Stomach (tissue), 9 donors: ENCODE measurements around the gene GALM. TPM values are rescaled to one million over a fixed set of nuclear protein-coding genes. Genes with fewer than 3 reads are reported as not detected.

Experiments
- DNase-seq, 2 donors: peaks; one replicate each; pipeline versions ENCODE4 v3.0.0 to v3.0.0-alpha.2; 2013 to 2019
- H3K27ac ChIP-seq, 5 donors: fragments of 200-600 bp in 4 of 5; sonication (generic) in 4 of 5; one replicate each; pipeline ENCODE4 v1.5.1; 2013 to 2019; ENCODE audit warnings: mild to moderate bottlenecking in 1 of 5, moderate library complexity in 1 of 5
- H3K27me3 ChIP-seq, 3 donors: fragments of 200-600 bp; sonication (generic); one replicate each; pipeline ENCODE4 v1.5.1; 2017 to 2019; ENCODE audit warnings: mixed run types in 1 of 3
- H3K36me3 ChIP-seq, 4 donors: fragments of 200-600 bp; sonication (generic); 1 replicate in 3 of 4; 2 replicates in 1 of 4; pipeline ENCODE4 v1.5.1; 2016 to 2019
- H3K4me1 ChIP-seq, 4 donors: fragments of 200-600 bp; sonication (generic); one replicate each; pipeline ENCODE4 v1.5.1; 2016 to 2019
- H3K4me3 ChIP-seq, 4 donors: fragments of 200-600 bp; sonication (generic) in 3 of 4; one replicate each; pipeline ENCODE4 v1.5.1; 2016 to 2019; ENCODE audit warnings: mild to moderate bottlenecking in 1 of 4
- H3K9me3 ChIP-seq, 4 donors: fragments of 200-600 bp; sonication (generic); one replicate each; pipeline ENCODE4 v1.5.1; 2016 to 2019
- EP300 ChIP-seq: sonication (generic); formaldehyde crosslinking; IDR thresholded peaks from one replicate; pipeline ENCODE4 v1.6.1; 2017; ENCODE audit warnings: antibody characterized with exemption
- POLR2A ChIP-seq, 4 donors: fragments of 450-650 bp; IDR thresholded peaks; one replicate each; pipeline ENCODE4 v1.6.1; 2016; ENCODE audit warnings: antibody characterized with exemption in 4 of 4, control low read depth in 2 of 4, mild to moderate bottlenecking in 1 of 4, moderate library complexity in 1 of 4
- POLR2AphosphoS5 ChIP-seq, 3 donors: sonication (generic); formaldehyde crosslinking; IDR thresholded peaks; one replicate each; pipeline ENCODE4 v1.6.1; 2016; ENCODE audit warnings: antibody characterized with exemption in 3 of 3
- WGBS, 5 donors: extraction: QIAGEN DNeasy Blood & Tissue Kit in 3 of 5; methylation state at CpG; one replicate each; pipeline versions ENCODE4 v1.1.5 to v1.1.7; 2013 to 2018; 5-methylcytosine and 5-hydroxymethylcytosine counted together
- intact Hi-C: fragments of 100-400 bp; cut with DNase I; formaldehyde crosslinking; loops from one replicate; pipeline ENCODE4 v1.15.1; 2023; ENCODE audit warnings: low total_unique reads
- polyA plus RNA-seq, 3 donors: library from polyadenylated mRNA; stranded (reverse); fragments of 200-250 nt; gene quantifications; one replicate each; pipeline ENCODE4 v1.2.3, GENCODE V29; 2013
- total RNA-seq, 5 donors: library from RNA; depleted of rRNA; stranded (reverse); fragments of >200 nt; gene quantifications; one replicate each; pipeline versions ENCODE4 v1.1.0 to v1.2.3, GENCODE V29; 2014 to 2016
- TF ChIP-seq, protein P1 (sequence below), 7 experiments: fragments of 450-650 bp in 4 of 7; fragments of 200-600 bp in 3 of 7; sonication (generic) in 3 of 7; IDR thresholded peaks; one replicate each; pipeline ENCODE4 v1.5.1; 2016 to 2019; ENCODE audit warnings: antibody characterized with exemption in 7 of 7, control low read depth in 2 of 7, mild to moderate bottlenecking in 1 of 7
- donor health status: healthy with polysubstance abuse.
- donor health status: Bipolar disorder and iron deficiency.
- donor health status: healthy.

Gene GALM
- total and polyA plus RNA-seq, 8 donors: 2.2 to 17.8 (median 9.3) TPM; not detected in 1

DNA sequence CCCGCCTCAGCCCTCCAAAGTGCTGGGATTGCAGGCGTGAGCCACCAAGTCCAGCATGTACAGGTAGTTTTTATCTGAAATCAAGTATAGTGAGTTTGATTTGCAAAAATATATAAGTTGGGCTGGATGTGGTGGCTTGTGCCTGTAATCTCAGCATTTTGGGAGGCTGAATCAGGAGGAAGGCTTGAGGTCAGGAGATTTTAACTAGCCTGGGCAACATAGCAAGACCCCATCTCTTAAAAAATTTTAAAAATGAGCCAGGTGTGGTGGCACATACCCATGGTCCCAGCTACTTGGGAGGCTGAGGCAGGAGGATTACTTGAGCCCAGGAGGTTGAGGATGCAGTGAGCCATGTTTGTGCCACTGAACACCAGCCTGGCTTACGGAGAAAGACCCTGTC is 5.6 kb upstream of the GALM start:
- no peak overlapping the region for H3K4me3 ChIP-seq
- no peak overlapping the region for H3K27ac ChIP-seq
- no peak for TF ChIP-seq POLR2A (IDR thresholded peaks at IDR 0.05)
- TF ChIP-seq, protein P1, sequence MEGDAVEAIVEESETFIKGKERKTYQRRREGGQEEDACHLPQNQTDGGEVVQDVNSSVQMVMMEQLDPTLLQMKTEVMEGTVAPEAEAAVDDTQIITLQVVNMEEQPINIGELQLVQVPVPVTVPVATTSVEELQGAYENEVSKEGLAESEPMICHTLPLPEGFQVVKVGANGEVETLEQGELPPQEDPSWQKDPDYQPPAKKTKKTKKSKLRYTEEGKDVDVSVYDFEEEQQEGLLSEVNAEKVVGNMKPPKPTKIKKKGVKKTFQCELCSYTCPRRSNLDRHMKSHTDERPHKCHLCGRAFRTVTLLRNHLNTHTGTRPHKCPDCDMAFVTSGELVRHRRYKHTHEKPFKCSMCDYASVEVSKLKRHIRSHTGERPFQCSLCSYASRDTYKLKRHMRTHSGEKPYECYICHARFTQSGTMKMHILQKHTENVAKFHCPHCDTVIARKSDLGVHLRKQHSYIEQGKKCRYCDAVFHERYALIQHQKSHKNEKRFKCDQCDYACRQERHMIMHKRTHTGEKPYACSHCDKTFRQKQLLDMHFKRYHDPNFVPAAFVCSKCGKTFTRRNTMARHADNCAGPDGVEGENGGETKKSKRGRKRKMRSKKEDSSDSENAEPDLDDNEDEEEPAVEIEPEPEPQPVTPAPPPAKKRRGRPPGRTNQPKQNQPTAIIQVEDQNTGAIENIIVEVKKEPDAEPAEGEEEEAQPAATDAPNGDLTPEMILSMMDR (IDR thresholded peaks at IDR 0.05): no peak
- no peak for TF ChIP-seq EP300
- no peak for TF ChIP-seq POLR2AphosphoS5 (IDR thresholded peaks at IDR 0.05)
- peaks cover 0 to 4% (median under 1%) of the 10 kb centered on the region in 4 donors for H3K4me1 ChIP-seq
- H3K36me3 ChIP-seq: no peaks in the 10 kb centered on the region
- no peaks in the 10 kb centered on the region for H3K27me3 ChIP-seq
- intact Hi-C loops: no loop called here
- H3K9me3 ChIP-seq: no peaks in the 10 kb centered on the region
- WGBS, 5 donors: 89 to 98% (median 96%) methylated on average over 3 of the region's 3 CpGs
- DNase-seq: no peak

GRCh38 chr2:38661306-38661705 is 4.6 kb upstream of the GALM start:
- Histone ChIP-seq H3K9me3 (no peaks in the 10 kb centered on the region), H3K27me3 (no peaks in the 10 kb centered on the region), H3K4me3 (no peak overlapping the region), H3K4me1 (peaks cover 1 to 12% (median 5%) of the 10 kb centered on the region in 4 donors), H3K27ac (no peak overlapping the region), H3K36me3 (no peaks in the 10 kb centered on the region)
- TF ChIP-seq, protein P1 (IDR thresholded peaks at IDR 0.05): no peak
- no peak for TF ChIP-seq POLR2AphosphoS5 (IDR thresholded peaks at IDR 0.05)
- no peak for DNase-seq
- intact Hi-C loops: no loop called here
- 75 to 85% (median 79%) methylated on average over 3 of the region's 3 CpGs for WGBS, 5 donors

DNA sequence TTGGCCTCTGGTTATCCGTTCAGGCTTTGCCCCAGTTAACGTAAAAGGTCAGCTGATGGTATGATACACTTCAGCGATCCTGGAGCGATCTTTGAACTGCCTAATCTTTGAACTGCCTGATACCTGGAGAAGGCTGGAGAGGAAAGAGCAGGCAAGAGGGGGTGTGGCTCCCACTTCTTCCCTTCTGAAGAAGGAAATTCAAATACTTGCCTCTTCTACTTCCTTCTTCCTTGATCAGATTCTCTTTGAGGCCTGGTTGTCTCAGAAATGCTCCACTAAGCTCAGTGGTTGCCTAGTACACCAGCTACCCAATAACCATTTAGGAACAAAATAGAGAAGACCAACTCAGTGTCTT is 619 bp downstream of the GALM start:
- H3K27me3 ChIP-seq: no peaks in the 10 kb centered on the region
- H3K9me3 ChIP-seq: no peaks in the 10 kb centered on the region
- intact Hi-C loops: no loop called here
- 0 to 12% (median 4%) methylated on average over 4 of the region's 4 CpGs for WGBS, 5 donors
- H3K4me1 ChIP-seq: peaks cover 9 to 37% (median 23%) of the 10 kb centered on the region in 4 donors
- no peaks in the 10 kb centered on the region for H3K36me3 ChIP-seq
- TF ChIP-seq, protein P1 (IDR thresholded peaks at IDR 0.05): no peak
- TF ChIP-seq POLR2AphosphoS5 (IDR thresholded peaks at IDR 0.05): peak in 1 of 3 donors; percentile 22
- peak overlapping the region; percentile 42 to 88 (median 80) for H3K27ac ChIP-seq
- peak overlapping the region; percentile 59 to 80 (median 66) for H3K4me3 ChIP-seq
- DNase-seq: peak; percentile 44 to 67

- Histone ChIP-seq H3K9me3 (no peaks in the 10 kb centered on the region), H3K27me3 (no peaks in the 10 kb centered on the region), H3K27ac (peak overlapping the region in 2 of 5 donors; percentile 84 to 88), H3K4me3 (no peak overlapping the region), H3K4me1 (peaks cover 9 to 37% (median 23%) of the 10 kb centered on the region in 4 donors), H3K36me3 (no peaks in the 10 kb centered on the region)
- 81 to 96% (median 96%) methylated on average over 4 of the region's 4 CpGs for WGBS, 5 donors
- DNase-seq: no peak
- intact Hi-C loops: no loop called here
- no peak for TF ChIP-seq POLR2AphosphoS5 (IDR thresholded peaks at IDR 0.05)
- no peak for TF ChIP-seq POLR2A (IDR thresholded peaks at IDR 0.05)
- TF ChIP-seq, protein P1 (IDR thresholded peaks at IDR 0.05): no peak
- no peak for TF ChIP-seq EP300
These were observed 2.2 kb downstream of the GALM start for GRCh38 chr2:38668092-38668491.
